AG09309 (cell line): ENCODE data around the gene SLC24A1.

Source experiments
- DNase-seq: peaks from one replicate; pipeline ENCODE4 v3.0.0-alpha.2; 2010; ENCODE audit warnings: low read depth
- H3K4me3 ChIP-seq: 2 replicates; pipeline ENCODE4 v1.5.1; 2011; ENCODE audit warnings: mild to moderate bottlenecking, low read depth, low read length, moderate library complexity; ENCODE audit not compliant: control insufficient read depth
- CTCF ChIP-seq: IDR thresholded peaks from 2 replicates; pipeline ENCODE4 v1.5.1; 2011; ENCODE audit warnings: mild to moderate bottlenecking, low read depth, low read length, inconsistent platforms; ENCODE audit not compliant: insufficient read depth, control insufficient read depth; ENCODE audit errors: missing control alignments

SLC24A1 gene

GRCh38 chr15:65621638-65622037 is at the start of gene SLC24A1:
TSS of gene SLC24A1 (plus strand) at chr15:65621938. CDS start at chr15:65624081, 2,143 bp downstream.
- no peak for TF ChIP-seq CTCF
- H3K4me3 ChIP-seq: no peak within 1 kb of the TSS
- no peak for DNase-seq

- no peak for TF ChIP-seq CTCF
- H3K4me3 ChIP-seq: no peak overlapping the region
- no peak for DNase-seq
These were observed 49.8 kb upstream of the SLC24A1 start for GRCh38 chr15:65571971-65572370.

- peak; percentile 21 for DNase-seq
- no peak for TF ChIP-seq CTCF
- H3K4me3 ChIP-seq: no peak overlapping the region
These were observed 45.1 kb upstream of the SLC24A1 start for GRCh38 chr15:65576664-65577063.

GRCh38 chr15:65577129-65577996 is 44.4 kb upstream of the SLC24A1 start:
- DNase-seq: no peak
- no peak overlapping the region for H3K4me3 ChIP-seq
- TF ChIP-seq CTCF: no peak

GRCh38 chr15:65578904-65579728 is 42.6 kb upstream of the SLC24A1 start:
- no peak for DNase-seq
- TF ChIP-seq CTCF: no peak
- H3K4me3 ChIP-seq: no peak overlapping the region

GRCh38 chr15:65579762-65580161 is 42.0 kb upstream of the SLC24A1 start:
- no peak overlapping the region for H3K4me3 ChIP-seq
- no peak for TF ChIP-seq CTCF
- no peak for DNase-seq
